Measurements from ENCODE around the gene CDC42EP1.
"Not testable (repeated sequence)": the region's sequence is repeated elsewhere in the genome, so short reads cannot be mapped to it uniquely, and the experiment has no call there.

The CDC42EP1 gene, protein sequence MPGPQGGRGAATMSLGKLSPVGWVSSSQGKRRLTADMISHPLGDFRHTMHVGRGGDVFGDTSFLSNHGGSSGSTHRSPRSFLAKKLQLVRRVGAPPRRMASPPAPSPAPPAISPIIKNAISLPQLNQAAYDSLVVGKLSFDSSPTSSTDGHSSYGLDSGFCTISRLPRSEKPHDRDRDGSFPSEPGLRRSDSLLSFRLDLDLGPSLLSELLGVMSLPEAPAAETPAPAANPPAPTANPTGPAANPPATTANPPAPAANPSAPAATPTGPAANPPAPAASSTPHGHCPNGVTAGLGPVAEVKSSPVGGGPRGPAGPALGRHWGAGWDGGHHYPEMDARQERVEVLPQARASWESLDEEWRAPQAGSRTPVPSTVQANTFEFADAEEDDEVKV

DNA sequence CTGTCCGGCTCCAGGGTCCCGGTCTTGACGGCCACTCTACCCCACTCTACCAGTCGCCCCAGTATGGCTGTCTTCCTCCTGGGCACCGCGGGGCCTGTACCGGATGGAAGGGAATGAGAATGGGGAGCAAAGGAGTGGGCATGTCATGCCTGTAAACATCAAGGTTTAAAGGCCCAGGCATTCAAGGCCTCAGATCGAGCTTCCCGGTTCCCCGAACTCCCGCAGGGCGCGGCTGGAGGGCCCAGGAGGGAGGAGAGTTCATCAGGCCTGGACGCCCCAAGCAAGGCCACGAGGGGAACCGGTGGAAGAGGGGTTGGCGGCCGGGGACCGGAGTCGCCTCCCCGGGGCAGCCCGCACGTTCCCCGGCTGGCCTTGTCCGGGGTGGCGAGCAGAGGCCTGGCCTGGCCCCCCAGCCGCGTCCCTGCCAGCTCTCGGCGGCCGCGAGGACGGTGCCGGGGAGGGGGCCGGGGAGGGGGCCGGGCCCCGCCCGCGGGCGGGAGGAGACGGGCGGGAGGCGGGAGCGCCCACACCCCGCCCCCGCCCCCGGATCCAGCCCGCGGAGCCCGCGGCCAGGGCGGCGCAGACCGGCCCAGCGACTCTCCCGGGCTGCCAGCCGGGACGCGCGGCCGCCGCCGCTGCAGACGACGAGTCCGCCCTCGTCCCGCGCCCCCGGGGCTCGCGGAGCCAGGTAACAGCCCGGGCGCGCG lies at the start of gene CDC42EP1:
Gene CDC42EP1 (plus strand): TSS at position 580 of the 707 bp plus-strand sequence. CDS start 5,870 bp downstream, outside the sequence.
- DNase-seq: no peak

DNA sequence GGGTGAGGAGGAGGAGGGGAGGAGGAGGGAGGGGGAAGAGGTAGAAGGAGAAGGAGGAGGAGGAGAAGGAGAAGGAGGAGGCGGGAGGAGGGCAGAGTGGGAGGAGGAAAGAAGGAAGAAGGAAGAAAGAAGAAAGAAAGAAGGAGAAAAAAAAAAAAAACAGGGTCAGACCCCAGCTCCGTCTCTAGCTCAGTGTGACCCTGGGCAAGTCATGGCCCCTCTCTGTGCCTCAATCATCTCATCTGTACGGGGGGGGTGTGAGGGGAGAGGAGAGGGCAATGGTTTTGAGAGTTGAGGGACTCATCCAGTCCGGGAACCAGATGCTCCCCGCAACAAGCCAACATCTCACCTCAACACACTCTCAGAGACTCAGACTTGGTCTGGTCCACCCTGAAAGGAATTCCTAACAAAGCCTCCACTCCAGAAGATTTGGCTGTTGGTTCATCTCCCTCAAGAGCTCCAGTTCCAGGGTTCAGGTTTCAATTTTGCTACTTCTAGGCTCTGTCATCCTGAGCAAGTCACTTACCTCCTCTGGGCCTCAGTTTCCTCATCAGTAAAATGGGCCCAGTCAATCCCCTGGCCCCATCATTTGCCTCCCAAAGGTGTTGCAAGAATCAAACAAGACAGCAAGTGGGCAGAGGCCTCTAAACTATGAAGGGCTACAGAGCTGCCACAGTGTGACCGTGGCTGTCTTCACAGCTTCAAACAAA lies 48.7 kb upstream of the CDC42EP1 start:
- DNase-seq: no peak

DNA sequence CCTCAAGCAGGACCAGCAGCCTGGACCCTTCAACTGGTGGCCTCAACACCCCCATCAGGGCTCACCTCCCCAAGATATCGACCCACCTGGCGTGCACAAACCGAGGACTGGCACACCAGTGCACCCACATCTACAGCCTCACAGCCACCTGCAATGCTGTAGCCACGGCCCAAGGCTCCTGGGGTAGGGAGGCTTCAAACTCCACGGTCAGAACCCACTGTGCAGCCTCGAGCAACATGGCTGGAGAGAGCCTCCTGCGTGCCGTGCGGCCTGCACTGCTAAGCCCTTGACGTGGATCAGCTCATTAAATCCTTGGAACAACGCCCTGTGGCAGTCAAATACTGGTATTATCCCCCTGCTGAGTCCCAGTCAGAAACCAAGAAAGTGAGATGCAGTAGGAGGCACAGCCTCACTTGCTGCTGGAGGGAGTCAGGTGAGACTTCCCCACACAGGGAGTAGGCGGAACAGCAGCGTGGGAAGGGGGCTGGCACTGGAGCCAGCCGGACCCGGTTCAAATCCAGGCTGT lies 45.7 kb upstream of the CDC42EP1 start:
- no peak for DNase-seq

DNA sequence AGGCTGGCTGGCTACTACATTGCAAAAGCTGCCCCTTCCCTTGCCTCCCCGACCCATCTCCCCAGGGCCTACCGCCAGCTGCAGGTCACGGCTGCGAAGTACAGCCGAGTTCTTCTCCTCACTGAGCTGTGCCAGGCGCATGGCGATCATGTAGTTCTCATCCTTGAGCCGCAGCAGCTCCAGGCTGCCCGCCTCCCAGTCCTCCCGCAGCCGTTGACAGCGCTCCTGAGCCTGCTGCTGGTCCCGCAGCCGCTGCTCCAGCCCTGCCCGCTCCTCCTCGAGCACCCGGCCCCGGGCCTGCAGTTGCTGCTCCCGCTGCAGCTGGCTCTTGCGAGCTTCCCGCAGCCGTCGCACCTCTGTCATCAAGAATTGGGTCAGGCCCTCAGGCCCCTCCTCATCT lies 44.4 kb upstream of the CDC42EP1 start:
- DNase-seq: no peak

DNA sequence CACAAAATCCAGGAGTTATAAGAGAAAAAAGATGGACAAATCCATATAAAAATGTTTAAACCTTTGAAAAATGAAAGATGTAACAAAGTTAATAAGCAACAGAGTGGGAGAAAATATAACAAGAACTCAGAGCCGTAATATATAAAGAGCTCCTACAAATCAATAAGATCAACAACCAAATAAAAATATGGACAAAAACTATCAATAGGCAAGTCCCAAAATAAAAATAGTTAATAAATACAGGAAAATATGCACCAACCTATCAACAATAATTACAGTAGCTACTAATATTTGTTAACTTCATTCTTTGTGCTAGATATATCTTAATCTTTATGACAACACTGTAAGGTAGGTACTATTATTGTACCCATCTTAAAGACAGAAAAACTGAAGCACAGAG lies 43.8 kb upstream of the CDC42EP1 start:
- no peak for DNase-seq

DNA sequence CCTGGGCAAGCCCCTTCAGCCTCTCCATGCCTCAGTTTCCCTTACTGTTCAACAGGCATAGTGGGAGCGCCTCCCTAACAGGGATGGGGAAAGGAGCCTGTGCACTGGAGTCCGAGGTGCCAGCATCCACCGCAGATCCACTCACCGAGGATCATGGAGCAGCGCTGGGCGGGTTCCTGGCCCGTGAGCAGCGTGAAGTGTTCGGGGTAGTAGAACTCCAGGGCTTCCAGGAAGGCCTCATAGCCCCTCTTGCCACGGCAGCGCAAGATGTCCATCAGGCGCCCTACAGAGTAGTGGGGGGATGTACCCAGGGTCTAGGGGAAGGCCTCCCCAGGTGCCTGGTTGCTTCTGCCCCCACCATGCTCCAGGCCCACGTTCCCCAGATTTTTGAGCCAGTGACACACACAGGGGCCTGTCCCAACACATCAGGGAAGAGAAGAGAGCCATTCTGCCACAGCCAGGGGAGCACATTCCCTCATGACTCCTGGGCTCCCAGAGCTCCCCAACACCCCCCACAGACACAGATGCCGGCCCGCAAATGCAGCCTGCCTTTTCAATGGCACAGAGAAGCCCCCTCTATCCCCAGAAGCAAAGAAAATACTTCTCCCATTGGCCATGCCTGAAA lies 42.3 kb upstream of the CDC42EP1 start:
- no peak for DNase-seq

DNA sequence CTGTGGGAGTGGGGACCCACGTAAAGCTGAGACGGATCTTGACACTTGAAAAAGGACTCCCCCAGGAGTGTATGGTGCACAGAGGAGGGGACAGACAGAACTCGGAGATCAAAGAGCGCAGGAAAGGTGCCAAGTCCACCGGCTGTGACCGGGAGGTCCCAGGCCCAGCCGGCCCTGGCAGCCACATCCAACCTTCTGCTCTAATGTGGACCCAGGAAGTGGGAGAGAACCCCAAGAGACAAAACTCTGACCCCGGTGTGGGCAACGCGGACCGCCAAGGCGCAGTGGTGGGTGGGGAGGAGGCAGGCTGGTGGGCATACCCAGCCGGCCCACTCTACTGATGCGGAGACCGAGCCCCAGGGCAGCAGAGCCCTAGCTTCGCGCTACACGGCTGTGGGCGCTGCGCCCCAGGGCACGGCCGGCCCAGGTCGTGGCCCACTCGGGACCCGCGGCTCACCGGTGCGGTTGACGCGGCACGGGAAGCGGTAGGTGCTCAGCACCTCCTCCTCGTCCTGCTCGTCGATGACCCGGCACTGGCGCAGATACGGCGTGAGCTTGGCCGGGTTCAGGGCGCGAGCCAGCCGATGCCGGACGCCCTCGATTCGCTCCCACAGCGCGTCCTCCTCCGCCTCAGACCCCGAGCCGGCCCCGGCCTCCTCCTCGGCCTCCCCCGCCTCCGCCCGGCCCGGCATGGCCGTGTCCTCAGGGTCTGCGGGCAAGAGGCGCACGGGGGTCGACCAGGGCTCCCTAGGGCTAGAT lies 41.6 kb upstream of the CDC42EP1 start:
- no peak for DNase-seq

DNA sequence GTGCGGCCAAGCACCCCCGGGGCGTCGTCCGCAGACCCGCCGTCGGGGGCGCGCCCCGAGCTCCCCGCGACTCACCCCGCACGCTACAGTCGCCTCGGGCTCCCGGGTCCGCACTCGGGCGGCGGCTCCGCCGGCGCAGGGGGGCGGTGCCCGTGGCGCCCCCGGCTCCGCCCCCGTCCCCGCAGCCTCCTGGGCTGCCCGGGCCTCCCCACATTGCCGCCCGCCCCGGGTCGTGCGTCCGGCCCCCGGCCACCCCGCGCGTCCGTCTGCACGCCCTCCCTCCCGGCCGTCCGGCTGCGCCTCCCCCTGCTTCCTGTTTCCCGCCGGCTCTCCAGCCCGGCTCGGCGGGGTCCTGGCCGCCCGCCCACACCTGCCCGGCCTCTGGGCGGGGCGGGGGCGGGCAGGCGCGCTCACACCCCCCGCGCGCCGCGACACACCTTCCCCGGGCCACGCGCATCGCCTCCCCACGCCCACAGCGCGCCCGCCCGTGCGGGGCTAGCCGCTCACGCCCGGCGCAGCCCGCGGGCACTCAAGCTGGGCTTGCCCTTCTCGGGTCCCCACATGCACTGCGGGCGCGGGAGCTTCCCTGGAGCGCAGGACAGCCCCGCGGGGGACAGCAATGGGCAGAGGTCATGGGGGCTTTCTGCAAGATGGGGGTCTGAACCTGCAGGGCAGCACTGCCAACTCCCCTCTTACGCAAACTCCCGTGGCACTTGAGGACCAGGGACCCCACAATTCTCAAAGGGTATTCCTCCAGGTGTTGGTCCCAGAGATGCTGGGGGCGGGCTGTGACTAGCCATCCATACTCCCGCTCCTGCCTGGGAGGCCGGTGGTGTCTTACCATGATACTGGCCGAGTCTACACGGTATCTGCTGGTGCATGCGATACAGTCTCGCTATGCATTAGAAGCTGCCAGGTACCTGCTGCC lies 40.7 kb upstream of the CDC42EP1 start, which contains the start of gene CARD10:
Gene CARD10 (minus strand): TSS at position 148 of the 928 bp plus-strand sequence. CDS start 215 bp downstream, outside the sequence.
- DNase-seq: no peak

DNA sequence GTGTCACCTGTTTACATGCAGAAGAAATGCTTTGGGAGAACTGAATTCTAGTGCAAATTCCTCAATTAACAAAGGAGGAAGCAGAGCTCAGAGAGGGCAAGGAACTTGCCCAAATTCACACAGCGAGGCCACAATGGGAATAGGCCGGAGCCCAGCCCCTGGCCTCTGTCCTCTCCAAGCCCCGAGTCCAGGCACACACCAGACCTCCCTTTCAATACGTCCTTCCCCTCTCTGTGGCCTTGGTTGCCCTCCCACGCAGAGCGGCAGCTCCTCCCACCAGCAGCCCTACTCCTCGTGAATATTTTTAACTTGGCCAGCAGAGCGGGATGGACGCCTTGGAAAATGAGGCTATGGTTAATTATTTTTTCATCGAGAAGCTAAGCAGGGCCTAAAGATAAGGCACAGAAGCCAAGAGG lies 39.5 kb upstream of the CDC42EP1 start:
- no peak for DNase-seq

DNA sequence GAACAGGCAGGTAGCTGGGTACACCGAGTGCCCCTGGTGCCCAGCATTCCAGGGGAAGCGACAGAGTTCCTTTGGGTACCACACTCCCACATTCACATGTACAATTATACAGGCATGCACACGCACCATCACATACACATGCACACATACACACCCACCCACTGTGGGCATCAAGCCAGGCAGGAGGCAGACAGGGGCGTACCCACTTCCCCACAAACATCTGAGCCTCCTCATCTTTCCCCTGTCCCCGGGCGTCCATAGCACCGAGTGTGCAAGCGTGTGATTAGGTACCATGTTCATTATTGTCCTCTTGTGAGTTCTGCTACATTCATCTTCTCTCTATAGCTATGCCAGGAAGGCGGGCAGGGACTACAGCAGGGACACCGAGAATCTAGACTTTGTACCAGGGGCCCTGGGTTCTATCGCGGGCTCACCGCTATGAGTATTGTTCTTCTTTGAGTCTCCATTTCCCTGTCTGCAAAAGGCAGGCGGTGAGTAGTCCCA lies 39.0 kb upstream of the CDC42EP1 start:
- DNase-seq: no peak

DNA sequence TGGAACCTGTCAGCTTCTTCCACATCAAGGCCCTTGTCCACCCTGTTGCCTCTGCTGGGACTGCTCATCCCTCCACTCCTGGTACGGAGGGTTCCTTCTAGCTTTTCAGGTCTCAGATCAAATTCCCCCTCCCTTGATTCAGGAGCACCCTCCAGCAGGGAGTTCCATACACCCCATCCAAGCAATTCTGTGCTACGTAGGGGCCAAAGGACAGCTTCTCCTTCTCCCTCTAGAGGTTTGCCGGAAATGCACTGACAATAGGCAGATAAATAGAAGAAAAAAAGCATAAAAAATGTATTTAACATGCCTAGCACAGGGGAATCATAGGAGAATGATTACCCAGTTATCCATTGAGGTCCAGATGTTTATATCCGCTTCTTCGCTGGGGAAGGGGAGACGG lies 37.8 kb upstream of the CDC42EP1 start:
- no peak for DNase-seq

DNA sequence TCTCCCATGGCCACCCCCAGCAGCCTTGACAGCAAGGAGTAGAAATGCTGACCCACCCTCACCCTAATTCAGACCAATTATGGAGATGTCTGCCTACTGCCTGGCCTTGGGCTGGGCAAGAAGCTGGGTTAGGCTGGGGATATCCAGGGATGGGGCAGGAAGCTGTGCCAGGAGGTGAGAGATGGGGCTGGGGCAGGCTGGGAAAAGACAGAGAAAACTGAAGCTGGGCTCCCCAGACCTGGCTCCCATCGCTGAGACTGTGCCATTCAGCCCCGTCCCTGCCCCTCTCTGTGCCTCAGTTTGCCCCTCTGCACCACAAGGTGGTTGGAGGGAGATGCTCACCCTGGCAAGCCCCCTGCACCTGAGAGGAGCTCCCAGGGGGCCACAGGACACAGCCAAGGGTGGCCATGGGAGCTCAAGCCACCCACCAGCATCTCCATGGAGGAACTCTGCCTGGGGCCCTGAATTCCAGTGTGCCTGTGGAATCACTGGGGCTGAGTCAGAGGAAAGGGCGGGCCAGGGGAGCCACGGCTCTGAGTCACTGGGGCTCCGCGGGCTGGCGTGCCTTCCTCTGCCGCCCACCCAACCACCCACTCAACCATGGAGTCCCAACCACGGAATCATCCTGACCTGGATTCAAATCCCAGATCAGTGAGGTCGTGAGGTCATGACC lies 35.1 kb upstream of the CDC42EP1 start:
- DNase-seq: no peak

DNA sequence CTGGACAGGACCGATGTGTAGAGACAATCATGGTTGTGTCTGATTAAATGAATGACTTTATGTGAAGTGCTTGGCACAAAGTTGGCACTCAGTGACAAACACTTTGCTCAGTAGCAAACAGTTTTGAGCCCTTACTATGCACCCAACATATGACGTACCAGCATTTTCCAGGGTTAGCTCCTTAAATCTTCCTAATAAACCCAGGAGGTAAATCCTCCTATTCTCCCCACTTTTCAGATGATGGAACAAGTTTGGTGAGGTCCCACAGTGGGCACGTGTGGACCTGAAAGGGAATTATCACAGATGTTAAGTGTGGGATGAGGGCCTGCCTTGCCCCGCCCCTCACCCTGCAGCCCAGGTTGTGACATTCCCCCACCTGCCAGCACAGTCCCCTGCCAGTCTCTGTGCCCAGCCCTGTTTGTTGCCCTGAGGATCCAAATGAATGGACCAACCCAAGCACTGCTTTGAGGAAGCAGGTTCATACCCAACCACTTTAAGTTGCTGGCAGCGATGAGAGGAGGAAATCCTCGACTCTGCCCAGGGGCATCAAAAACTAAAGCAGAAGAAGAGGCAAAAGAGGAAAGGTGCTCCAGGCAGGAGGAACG lies 34.4 kb upstream of the CDC42EP1 start:
- no peak for DNase-seq

DNA sequence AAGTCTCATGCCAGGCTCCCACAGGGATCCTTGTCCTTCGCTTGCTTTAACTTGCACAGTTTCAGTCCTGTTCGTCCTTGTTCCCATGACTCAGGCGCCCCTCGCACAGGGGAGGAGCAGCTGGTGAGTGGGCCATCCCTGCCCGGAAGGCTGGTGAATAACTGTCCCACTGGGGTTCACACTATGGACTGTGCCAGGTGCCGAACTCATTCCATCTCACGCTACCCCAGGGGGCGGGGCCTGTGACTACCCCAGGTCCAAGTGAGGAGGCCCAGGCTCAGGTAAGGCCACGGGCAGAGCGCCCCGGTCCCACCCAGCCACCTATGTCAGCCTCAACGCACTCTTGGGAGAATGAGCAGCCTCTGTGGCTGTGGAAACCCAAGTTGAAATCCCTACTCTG lies 33.9 kb upstream of the CDC42EP1 start:
- no peak for DNase-seq

DNA sequence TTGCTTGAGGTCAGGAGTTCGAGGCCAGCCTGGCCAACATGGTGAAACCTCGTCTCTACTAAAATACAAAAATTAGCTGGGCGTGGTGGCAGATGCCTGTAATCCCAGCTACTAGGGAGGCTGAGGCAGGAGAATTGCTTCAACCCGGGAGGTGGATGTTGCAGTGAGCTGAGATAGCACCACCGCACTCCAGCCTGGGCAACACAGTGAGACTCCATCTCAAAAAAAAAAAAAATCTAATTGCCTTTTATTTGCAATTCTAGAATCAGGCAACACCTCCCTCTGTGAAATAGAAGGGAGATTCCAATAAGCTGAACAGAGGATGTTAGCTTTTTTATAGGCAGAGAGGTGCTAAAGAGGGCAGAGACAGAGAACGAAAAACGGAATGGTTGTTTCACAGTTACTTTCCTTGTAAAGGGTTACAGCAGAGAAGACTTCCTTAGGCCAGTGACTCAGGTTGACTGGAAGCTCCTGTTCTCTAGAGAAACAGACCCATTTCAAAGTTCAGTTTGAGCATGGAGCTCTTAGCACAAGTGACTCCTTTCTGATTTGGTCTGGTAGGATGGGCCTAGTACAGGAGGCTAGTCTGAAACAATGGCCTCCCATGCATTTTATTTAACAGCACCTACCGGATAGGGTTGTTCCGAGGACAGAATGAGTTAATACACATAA lies 33.1 kb upstream of the CDC42EP1 start:
- not testable (repeated sequence) for DNase-seq

DNA sequence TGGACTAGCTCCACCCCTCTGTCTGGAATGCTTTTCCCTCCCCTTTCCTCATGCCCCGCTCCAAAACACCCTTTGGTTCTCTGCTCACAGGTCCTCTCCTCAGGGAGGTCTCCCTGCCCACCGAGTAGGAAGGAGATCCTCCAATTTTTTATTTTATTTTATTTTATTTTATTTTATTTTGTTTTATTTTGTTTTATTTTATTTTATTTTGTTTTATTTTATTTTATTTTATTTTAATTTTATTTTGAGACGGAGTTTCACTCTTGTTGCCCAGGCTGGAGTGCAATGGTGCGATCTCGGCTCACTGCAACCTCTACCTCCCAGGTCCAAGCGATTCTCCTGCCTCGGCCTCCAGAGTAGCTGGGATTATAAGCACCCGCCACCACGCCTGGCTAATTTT lies 32.3 kb upstream of the CDC42EP1 start:
- DNase-seq: not testable (repeated sequence)

DNA sequence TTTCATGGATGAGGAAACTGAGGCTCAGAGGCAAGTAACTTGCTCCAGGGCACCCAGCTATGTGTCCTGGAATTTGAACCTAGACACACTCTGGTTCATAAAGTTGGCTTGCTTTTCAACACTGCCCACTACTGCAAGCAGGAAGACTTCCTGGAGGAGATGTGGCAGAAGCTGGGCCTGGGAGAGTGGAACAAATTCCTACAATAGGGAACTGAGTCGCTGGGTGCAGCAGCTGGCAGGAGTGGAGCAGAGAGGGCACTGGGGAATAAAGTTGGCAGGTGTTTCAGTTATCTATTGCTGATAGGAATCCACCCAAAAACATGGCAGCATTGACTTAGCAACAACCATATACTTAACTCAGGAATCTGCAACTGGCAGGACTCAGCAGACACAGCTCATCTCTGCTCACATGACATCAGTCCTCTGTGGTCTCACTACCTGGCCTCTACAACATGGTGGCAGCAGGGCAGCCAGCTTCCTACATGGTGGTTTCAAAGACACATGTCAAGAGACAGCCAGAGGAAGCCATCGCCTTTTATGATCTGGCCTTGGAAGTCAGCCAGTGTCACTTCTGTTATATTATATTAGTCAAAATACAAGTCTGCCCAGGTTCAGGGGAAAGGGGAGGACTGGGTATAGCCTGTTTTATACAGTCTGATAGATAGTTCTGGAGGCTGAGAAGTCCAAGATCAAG lies 30.5 kb upstream of the CDC42EP1 start:
- DNase-seq: no peak

DNA sequence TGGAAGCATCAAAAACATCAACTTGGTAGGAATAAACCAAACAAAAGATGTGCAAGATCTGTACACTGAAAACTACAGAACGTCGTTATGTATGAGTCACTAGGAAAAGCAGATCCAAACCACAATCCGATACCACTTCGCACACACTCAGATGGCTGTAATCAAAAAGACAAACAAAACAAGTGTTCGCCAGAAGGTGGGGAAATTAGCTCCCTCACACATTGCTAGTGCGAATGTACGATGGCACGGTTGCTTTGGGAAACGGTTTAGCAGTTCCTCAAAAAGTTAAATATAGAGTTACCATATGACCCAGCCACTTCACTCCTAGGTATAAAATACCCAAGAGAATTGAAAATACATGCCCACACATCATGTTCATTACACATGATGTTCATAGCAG lies 26.3 kb upstream of the CDC42EP1 start:
- DNase-seq: no peak
